ENCODE results near the gene PIGQ. TPM values are rescaled to one million over a fixed set of nuclear protein-coding genes. Genes with fewer than 3 reads are reported as not detected.

The PIGQ gene
- total and polyA plus RNA-seq, 12 donors: 13.7 to 43.7 (median 20.2) TPM

- no peak for DNase-seq
- no peaks in the 10 kb centered on the region for H3K9me3 ChIP-seq
- intact Hi-C loops (cut with DNase I): no loop called here
- no peaks in the 10 kb centered on the region for H3K27me3 ChIP-seq
- 95 to 97% methylated on average over 35 to 37 of the region's 37 CpGs for WGBS, 2 donors
- peaks cover 0 to 41% (median 9%) of the 10 kb centered on the region in 9 donors for H3K36me3 ChIP-seq
- no peak for TF ChIP-seq CTCF (IDR thresholded peaks at IDR 0.05)
- peaks cover 8 to 16% (median 10%) of the 10 kb centered on the region in 9 donors for H3K4me1 ChIP-seq
- ATAC-seq: no peak
- no peak overlapping the region for H3K27ac ChIP-seq
- H3K4me3 ChIP-seq: no peak overlapping the region
Measured at GRCh38 chr16:625117-625976, 55.6 kb downstream of the PIGQ start.

- no peak for TF ChIP-seq CTCF (IDR thresholded peaks at IDR 0.05)
- Histone ChIP-seq H3K27ac (no peak overlapping the region), H3K4me3 (no peak overlapping the region), H3K36me3 (peaks cover 0 to 41% (median 9%) of the 10 kb centered on the region in 9 donors), H3K9me3 (no peaks in the 10 kb centered on the region), H3K27me3 (no peaks in the 10 kb centered on the region), H3K4me1 (peaks cover 14 to 24% (median 18%) of the 10 kb centered on the region in 9 donors)
- intact Hi-C loops (cut with DNase I): no loop called here
- DNase-seq (no peak), ATAC-seq (no peak)
- 94 to 96% methylated on average over 35 of the region's 35 CpGs for WGBS, 2 donors
Measured at GRCh38 chr16:625977-626765, 56.4 kb downstream of the PIGQ start.

DNA sequence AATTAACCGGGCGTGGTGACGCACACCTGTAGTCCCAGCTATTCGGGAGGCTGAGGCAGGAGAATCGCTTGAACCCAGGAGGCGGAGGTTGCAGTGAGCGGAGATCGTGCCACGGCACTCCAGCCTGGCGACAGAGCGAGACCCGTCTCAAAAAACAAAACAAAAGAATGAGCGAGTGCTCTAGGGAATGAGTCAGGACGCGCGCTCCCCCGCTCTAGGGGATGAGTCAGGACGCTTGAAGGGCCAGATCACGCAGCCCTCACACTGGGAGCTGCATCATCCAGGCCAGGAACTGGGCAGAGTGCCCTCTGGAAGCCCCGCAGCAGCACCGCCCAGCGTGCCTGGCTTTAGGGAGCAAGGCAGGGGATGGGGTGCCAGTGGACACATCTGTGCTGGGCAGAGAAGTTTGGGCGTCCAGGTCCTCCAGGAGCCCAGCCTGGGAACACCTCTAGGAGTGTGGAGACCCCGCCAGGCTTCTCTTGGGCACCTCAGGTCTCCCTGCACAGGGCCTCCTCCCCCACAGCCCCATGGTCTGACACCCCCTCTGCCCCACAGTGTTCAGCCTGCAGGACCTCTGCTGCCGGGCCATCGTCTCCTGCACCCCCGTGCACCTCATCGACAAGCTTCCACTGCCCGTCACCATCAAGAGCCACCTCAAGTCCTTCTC is 57.2 kb downstream of the PIGQ start:
- intact Hi-C loops (cut with DNase I): no loop called here
- no peak overlapping the region for H3K27ac ChIP-seq
- H3K27me3 ChIP-seq: no peaks in the 10 kb centered on the region
- no peak for ATAC-seq
- no peak overlapping the region for H3K4me3 ChIP-seq
- peaks cover 0 to 41% (median 9%) of the 10 kb centered on the region in 9 donors for H3K36me3 ChIP-seq
- H3K4me1 ChIP-seq: peaks cover 14 to 28% (median 21%) of the 10 kb centered on the region in 9 donors
- no peak for TF ChIP-seq CTCF (IDR thresholded peaks at IDR 0.05)
- WGBS, 2 donors: 90 to 96% methylated on average over 28 to 29 of the region's 29 CpGs
- no peak for DNase-seq
- no peaks in the 10 kb centered on the region for H3K9me3 ChIP-seq
